A673 (cell line): Measurements from ENCODE around the gene CCT8.

Source experiments
- CTCF ChIP-seq: fragments of 300-800, 200-600 bp; sonication (generic); conservative IDR thresholded peaks from 2 replicates; pipeline ENCODE4 v1.5.1; 2017; ENCODE audit warnings: low read depth, mild to moderate bottlenecking, antibody characterized with exemption, low read length, moderate library complexity, mixed read lengths
- EZH2 ChIP-seq: fragments of 200-600 bp; sonication (generic); IDR thresholded peaks from 2 replicates; pipeline ENCODE4 v1.6.1; 2017; ENCODE audit warnings: borderline replicate concordance, low read depth, mild to moderate bottlenecking, mixed read lengths, antibody characterized with exemption, low read length; ENCODE audit not compliant: poor library complexity, severe bottlenecking

DNA sequence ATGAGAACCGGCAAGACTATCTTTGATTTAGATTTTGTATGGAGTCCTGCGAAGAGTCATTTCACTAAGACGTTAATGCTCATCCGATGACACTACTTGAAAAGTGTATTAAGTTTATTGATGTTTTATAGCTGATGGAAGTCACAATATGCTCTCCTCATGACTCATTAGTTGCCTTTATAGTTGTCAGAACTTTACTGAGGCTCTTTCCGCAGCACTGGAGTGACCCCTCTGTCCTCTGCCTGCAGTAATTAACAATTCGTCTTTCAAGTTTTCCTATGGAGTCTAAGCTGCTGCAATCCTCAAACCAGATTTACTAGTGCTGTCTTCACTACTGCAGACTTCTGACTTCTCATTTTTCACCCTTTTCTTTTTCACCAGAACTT, 48.1 kb downstream of the CCT8 start:
- TF ChIP-seq CTCF: no peak
- TF ChIP-seq EZH2: no peak
